Activated CD4-positive, CD25-positive, alpha-beta regulatory T cell (primary cell): ENCODE results near the gene LMBR1.
A peak's percentile ranks its signal among the peaks of the same experiment; 100 is the strongest.
"Not testable (repeated sequence)": the region's sequence is repeated elsewhere in the genome, so short reads cannot be mapped to it uniquely, and the experiment has no call there.

Source experiments
- DNase-seq, 4 experiments: peaks; one replicate each; lab custom pipeline; 2025; lab: John Stamatoyannopoulos, UW

The LMBR1 gene

GRCh38 chr7:156754201-156754600 lies 138.8 kb downstream of the LMBR1 start:
- no peak for DNase-seq

- no peak for DNase-seq
Observed at GRCh38 chr7:156753630-156754029, 139.4 kb downstream of the LMBR1 start.

- DNase-seq: no peak
Observed at GRCh38 chr7:156753229-156753560, 139.8 kb downstream of the LMBR1 start.

GRCh38 chr7:156752367-156753228 lies 140.4 kb downstream of the LMBR1 start:
- no peak for DNase-seq

DNA sequence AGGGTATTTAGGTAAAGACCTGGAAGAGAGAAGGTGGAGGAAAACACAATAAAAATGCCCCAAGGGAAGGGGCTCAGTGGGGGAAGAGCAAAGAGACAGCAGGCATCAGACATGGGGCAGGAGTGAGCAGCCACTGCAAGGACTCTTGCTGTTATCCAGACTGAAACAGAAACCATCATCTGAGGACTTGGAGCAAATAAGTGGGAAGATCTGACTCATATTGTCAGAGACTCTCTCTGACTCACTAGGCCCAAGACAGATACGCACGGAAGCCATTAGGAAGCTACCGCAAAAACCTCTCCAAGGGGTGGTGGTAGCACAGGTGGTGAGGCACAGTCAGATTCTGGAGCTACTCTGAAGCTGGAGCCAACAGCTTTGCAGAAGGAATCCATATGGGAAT lies 141.7 kb downstream of the LMBR1 start:
- DNase-seq: peak in 1 of 4 experiments; percentile 9

DNA sequence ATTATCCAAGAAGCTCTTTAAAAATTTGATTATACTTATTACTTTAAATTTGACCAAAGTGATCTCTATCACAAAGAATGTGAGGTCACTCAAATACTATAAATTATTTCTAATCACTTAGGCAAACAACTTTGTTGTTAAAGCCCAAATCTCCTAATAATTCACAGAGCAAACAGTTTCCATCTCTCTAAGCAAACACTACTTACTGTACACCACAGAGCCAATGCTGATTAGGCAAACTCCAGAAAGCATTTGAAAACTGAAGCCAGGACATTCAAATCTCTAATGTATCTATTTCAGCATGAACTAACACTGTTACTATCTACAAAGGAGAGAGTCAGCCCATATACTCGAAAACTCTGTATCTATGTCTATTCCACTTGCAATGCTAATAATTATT lies 145.3 kb downstream of the LMBR1 start:
- no peak for DNase-seq

DNA sequence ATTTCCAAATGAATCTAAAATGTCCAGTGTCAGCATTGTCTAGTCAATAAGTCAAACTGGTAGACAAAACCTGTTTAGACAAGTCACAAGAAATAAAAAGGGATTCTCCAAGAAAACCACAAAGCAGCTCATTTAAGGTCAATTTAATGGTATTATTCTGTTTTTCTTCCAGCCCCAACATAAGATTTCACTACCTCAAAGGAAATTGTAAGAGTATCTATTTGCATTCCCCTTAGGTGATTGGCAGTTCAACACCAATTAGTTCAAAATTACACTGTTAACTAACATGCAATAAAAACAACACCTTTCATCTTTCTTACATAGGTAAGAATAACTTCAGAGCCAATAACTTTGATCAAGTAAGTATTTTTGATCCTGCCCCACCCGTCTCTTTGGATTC lies 146.1 kb downstream of the LMBR1 start:
- DNase-seq: no peak

DNA sequence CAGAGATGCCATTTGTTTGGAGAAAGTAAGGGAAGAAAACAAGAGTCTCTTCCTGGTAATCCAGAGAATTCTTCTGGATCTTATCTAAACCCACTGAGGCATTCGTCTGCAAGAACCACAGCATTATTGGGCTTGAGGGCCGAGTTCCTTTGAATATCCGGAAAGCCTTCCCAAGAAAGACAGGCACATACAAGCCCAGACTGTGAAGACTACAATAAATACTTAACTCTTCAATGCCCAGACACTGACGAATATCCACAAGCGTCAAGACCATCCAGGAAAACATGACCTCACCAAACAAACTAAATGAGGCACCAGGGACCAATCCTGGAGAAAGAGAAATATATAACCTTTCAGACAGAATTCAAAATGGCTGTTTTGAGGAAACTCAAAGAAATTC lies 153.4 kb downstream of the LMBR1 start:
- DNase-seq: no peak

GRCh38 chr7:156735851-156736250 lies 157.1 kb downstream of the LMBR1 start:
- DNase-seq: no peak

DNA sequence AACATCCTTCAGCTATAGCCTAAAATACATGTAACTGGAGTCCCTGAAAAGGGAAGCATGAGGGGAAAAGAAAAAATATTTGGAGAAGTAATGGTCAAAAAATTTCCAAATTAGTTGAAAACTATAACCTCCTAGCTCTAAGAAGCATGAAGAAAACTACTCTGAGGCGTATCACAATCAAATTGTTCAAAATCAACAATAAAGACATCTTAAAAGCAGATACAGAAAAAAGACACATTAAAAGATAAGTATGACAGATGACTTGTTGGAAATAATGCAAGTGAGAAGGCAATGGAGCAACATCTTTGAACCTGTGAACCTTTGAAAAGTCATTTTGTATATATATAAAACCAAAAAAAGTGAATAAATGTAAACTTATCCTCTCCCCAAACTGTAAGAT lies 159.3 kb downstream of the LMBR1 start:
- DNase-seq: no peak

DNA sequence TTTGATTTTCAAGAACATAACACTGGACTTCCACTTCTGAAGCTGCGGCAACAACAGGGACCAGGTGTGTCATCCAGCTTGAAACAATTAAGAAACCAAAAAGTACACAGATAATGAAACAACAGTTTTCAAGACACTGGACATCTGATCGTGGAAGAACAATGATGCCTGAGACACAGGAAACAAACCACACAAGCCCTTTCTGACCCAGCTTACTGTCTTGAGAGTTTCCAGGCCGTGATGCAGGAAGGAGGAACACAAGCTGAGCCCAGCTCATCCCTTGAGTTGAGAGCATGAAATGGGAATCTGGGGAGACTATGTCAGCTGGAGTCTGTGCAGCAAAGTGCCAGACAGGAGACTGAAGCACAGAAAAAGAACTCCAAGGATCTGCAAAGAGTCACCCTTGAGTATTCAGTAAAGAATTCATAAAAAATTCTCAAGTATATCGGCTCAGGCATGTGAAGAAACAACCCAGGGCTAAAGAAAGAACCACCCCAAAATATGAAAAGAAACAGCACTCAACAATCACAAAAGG lies 160.8 kb downstream of the LMBR1 start:
- DNase-seq: no peak

GRCh38 chr7:156731651-156732050 lies 161.3 kb downstream of the LMBR1 start:
- no peak for DNase-seq

DNA sequence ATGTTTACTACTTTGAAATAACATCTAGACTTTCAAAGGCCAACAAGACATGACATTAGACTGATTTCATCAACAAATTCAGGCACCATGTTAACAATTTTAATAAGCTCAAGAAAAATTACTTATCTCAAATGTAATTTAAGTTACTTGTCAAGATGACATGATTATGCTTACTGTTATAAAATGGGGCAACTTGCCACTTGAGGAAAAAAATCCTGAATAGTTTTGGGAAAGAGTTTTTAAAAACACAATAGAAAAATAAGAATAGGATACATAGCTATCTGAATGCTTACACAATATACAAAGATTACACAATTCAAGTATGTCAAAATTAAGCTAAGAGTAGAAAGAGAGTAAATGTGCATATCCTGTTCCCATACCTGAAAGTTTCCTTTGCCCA lies 167.0 kb downstream of the LMBR1 start:
- no peak for DNase-seq

GRCh38 chr7:156725073-156725472 lies 167.9 kb downstream of the LMBR1 start:
- no peak for DNase-seq

- no peak for DNase-seq
Observed at GRCh38 chr7:156722043-156722826, 170.7 kb downstream of the LMBR1 start.

- DNase-seq: no peak
Observed at GRCh38 chr7:156703773-156704482, 189.1 kb downstream of the LMBR1 start.

DNA sequence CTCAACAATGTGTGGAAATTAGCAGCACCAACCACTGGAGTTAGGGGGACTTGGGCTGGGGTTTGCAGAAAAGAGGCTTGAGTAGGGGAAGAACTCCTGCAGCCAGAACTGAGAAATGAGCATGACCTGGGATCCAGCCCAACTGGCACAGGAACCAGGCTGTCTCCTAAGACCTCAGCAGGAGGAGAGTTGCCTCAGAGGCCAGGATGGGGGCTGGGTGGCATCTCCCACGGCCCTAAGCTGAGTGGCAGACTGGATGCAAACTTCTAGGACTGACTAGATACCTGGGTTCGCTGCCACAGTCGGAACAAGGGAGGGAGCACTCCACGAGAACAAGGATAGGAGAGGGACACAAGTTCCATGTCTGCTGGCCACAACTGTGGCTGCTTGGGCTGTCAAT lies 189.8 kb downstream of the LMBR1 start:
- no peak for DNase-seq

DNA sequence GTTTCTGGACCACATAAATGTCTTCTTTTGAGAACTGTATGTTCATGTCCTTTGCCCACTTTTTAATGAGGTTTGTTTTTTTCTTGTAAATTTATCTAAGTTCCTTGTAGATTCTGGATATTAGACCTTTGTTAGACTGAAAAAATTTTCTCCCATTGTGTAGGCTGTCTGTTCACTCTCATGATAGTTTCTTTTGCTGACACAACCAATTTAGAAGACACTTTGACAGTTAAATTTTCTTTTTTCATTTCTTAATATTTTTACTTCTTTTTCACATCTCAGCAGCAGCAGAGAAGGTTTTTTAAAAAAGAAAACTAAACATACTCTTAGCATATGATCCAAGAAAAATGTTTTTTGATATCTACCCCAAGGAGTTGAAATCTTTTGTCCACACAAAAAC lies 190.6 kb downstream of the LMBR1 start:
- no peak for DNase-seq

GRCh38 chr7:156701787-156702186 lies 191.2 kb downstream of the LMBR1 start:
- not testable (repeated sequence) for DNase-seq

DNA sequence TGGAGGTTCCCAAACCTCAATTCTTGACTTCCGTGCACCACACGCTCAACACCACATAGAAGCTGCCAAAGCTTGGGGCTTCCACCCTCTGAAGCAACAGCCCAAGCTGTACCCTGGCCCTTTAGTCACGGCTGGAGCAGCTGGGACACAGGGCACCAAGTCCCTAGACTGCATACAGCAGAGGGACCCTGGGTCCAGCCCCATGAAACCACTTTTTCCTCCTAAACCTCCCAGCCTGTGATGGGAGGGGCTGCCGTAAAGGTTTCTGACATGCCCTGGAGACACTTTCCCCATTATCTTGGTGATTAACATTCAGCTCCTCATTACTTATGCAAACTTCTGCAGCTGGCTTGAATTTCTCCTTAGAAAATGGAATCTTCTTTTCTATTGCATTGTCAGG lies 194.5 kb downstream of the LMBR1 start:
- not testable (repeated sequence) for DNase-seq

- not testable (repeated sequence) for DNase-seq
Observed at GRCh38 chr7:156697283-156697682, 195.7 kb downstream of the LMBR1 start.

- DNase-seq: no peak
Observed at GRCh38 chr7:156693627-156694026, 199.4 kb downstream of the LMBR1 start.
